SK-N-SH (cell line): ENCODE measurements around the gene STAG3. TPM values are rescaled to one million over a fixed set of nuclear protein-coding genes. Genes with fewer than 3 reads are reported as not detected.
A peak's percentile ranks its signal among the peaks of the same experiment; 100 is the strongest.
"Not testable (repeated sequence)": the region's sequence is repeated elsewhere in the genome, so short reads cannot be mapped to it uniquely, and the experiment has no call there.

Experiments used
- CTCF ChIA-PET: fragments of 300-600, 350-600 bp; formaldehyde crosslinking; extraction: SDS; loops from one replicate; lab custom pipeline; 2021; lab: Yijun Ruan, JAX
- POLR2A ChIA-PET: fragments of 350-600 bp; sonication (Branson Sonifier 250); formaldehyde crosslinking; extraction: SDS; loops from one replicate; lab custom pipeline; 2020; ENCODE audit warnings: antibody characterized with exemption, inconsistent platforms; lab: Yijun Ruan, JAX
- DNase-seq: peaks from one replicate; pipeline ENCODE4 v3.0.0; 2012
- H2AFZ ChIP-seq: fragments of 200-600 bp; sonication (generic); 2 replicates; pipeline ENCODE4 v1.8.1; 2016; ENCODE audit warnings: antibody characterized with exemption, mild to moderate bottlenecking, low read depth
- H3F3A ChIP-seq: fragments of 200-600 bp; sonication (generic); replicated peaks from 2 replicates; pipeline ENCODE3; 2016; ENCODE audit warnings: antibody characterized with exemption, mild to moderate bottlenecking; ENCODE audit not compliant: insufficient read depth
- H3K27ac ChIP-seq, 2 experiments: fragments of 200-500 bp in 1 of 2; fragments of 200-600 bp in 1 of 2; sonication (Bioruptor generic) in 1 of 2; sonication (generic), shearing (Covaris generic) in 1 of 2; 2 replicates each; pipeline versions ENCODE4 v1.5.1 to v1.6.1; 2014 to 2016; ENCODE audit warnings: low read depth in 2 of 2, inconsistent platforms in 1 of 2, low read length in 1 of 2, mild to moderate bottlenecking in 1 of 2, mixed read lengths in 1 of 2
- H3K27me3 ChIP-seq: fragments of 200-600 bp; sonication (generic), shearing (Covaris generic); 2 replicates; pipeline ENCODE4 v1.6.1; 2016; ENCODE audit warnings: mixed run types; ENCODE audit not compliant: insufficient read depth
- H3K36me3 ChIP-seq, 2 experiments: fragments of 200-500 bp in 1 of 2; fragments of 200-600 bp in 1 of 2; sonication (Bioruptor generic) in 1 of 2; sonication (generic) in 1 of 2; replicated peaks in 1 of 2; 2 replicates each; pipeline versions ENCODE3 to v1.5.1; 2014 to 2016; ENCODE audit warnings: low read length in 1 of 2, mild to moderate bottlenecking in 1 of 2; ENCODE audit not compliant: insufficient read depth in 2 of 2, control insufficient read depth in 1 of 2
- H3K4me1 ChIP-seq, 2 experiments: fragments of 200-500 bp in 1 of 2; fragments of 200-600 bp in 1 of 2; sonication (Bioruptor generic) in 1 of 2; sonication (generic), shearing (Covaris generic) in 1 of 2; 2 replicates each; pipeline versions ENCODE4 v1.5.1 to v1.6.1; 2014 to 2016; ENCODE audit warnings: low read depth in 1 of 2, low read length in 1 of 2, mixed run types in 1 of 2; ENCODE audit not compliant: insufficient read depth in 2 of 2, control insufficient read depth in 1 of 2
- H3K4me2 ChIP-seq: fragments of 200-600 bp; sonication (generic), shearing (Covaris generic); 2 replicates; pipeline ENCODE4 v1.6.1; 2017; ENCODE audit warnings: mixed run types
- H3K4me3 ChIP-seq, 2 experiments: fragments of 200-500 bp in 1 of 2; fragments of 200-600 bp in 1 of 2; sonication (Bioruptor generic) in 1 of 2; sonication (generic), shearing (Covaris generic) in 1 of 2; 2 replicates each; pipeline versions ENCODE4 v1.5.1 to v1.8.1; 2014 to 2016; ENCODE audit warnings: low read depth in 2 of 2, inconsistent platforms in 1 of 2, low read length in 1 of 2, mild to moderate bottlenecking in 1 of 2, mixed read lengths in 1 of 2, moderate library complexity in 1 of 2
- H3K79me2 ChIP-seq: fragments of 200-600 bp; sonication (generic); 2 replicates; pipeline ENCODE4 v1.8.1; 2017; ENCODE audit warnings: mild to moderate bottlenecking; ENCODE audit not compliant: insufficient read depth
- H3K9ac ChIP-seq: fragments of 200-600 bp; sonication (generic); 2 replicates; pipeline ENCODE4 v1.6.1; 2017; ENCODE audit warnings: mixed run types
- H3K9me2 ChIP-seq: fragments of 200-600 bp; sonication (generic); 2 replicates; pipeline ENCODE4 v1.6.1; 2017; ENCODE audit warnings: mixed run types
- H3K9me3 ChIP-seq: fragments of 200-600 bp; sonication (generic); 2 replicates; pipeline ENCODE4 v1.6.1; 2017; ENCODE audit warnings: mixed run types, mild to moderate bottlenecking, moderate library complexity
- H4K20me1 ChIP-seq: fragments of 200-600 bp; sonication (generic); 2 replicates; pipeline ENCODE4 v1.6.1; 2017; ENCODE audit warnings: mild to moderate bottlenecking, mixed run types; ENCODE audit not compliant: insufficient read depth
- CTCF ChIP-seq: fragments of 200-600 bp; sonication (generic); IDR thresholded peaks from 2 replicates; pipeline ENCODE4 v1.6.1; 2017; ENCODE audit warnings: antibody characterized with exemption, mild to moderate bottlenecking, moderate library complexity
- EZH2phosphoT487 ChIP-seq: fragments of 200-600 bp; sonication (generic); IDR thresholded peaks from 2 replicates; pipeline ENCODE4 v1.6.1; 2017; ENCODE audit warnings: low read depth, mixed run types, mild to moderate bottlenecking, antibody characterized with exemption, moderate library complexity, borderline replicate concordance
- FOXM1 ChIP-seq: IDR thresholded peaks from 2 replicates; pipeline ENCODE4 v1.4.0; 2012; ENCODE audit warnings: low read depth, mild to moderate bottlenecking
- IRF3 ChIP-seq: fragments of 150-350 bp; IDR thresholded peaks from 2 replicates; pipeline ENCODE4 v1.6.1; 2016; ENCODE audit warnings: mild to moderate bottlenecking, low read depth, low read length
- MXI1 ChIP-seq: IDR thresholded peaks from 2 replicates; pipeline ENCODE4 v1.6.1; 2012; ENCODE audit warnings: mild to moderate bottlenecking, low read depth, low read length, improper control_type of control experiment
- RCOR1 ChIP-seq: fragments of 150-350 bp; IDR thresholded peaks from 2 replicates; pipeline ENCODE4 v1.6.1; 2017; ENCODE audit warnings: antibody characterized with exemption, low read length
- RXRA ChIP-seq: IDR thresholded peaks from 2 replicates; pipeline ENCODE4 v1.4.0; 2012; ENCODE audit warnings: low read depth, mild to moderate bottlenecking, borderline replicate concordance
- SIN3A ChIP-seq: IDR thresholded peaks from 2 replicates; pipeline ENCODE4 v1.6.1; 2012; ENCODE audit warnings: low read depth, mild to moderate bottlenecking, low read length, moderate library complexity, borderline replicate concordance
- YY1 ChIP-seq: IDR thresholded peaks from 2 replicates; pipeline ENCODE4 v1.4.0; 2012; ENCODE audit warnings: low read depth, mild to moderate bottlenecking
- WGBS: methylation state at CpG from one replicate; pipeline ENCODE4 v1.1.6; 2017; ENCODE audit warnings: low lambda C conversion rate; 5-methylcytosine and 5-hydroxymethylcytosine counted together
- polyA plus RNA-seq, 3 experiments: library from polyadenylated mRNA; depleted of rRNA; stranded (reverse); fragments of >200 nt; gene quantifications; 2 replicates each; pipeline ENCODE4 v1.2.3, GENCODE V29; 2012

The STAG3 gene
- polyA plus RNA-seq, 1 of the 3 experiments (the other 2 are of a cell fraction): 0.10 TPM

- Histone ChIP-seq H3F3A (peaks cover 4% of the 10 kb centered on the region), H3K27me3 (no peaks in the 10 kb centered on the region), H3K4me2 (no peak overlapping the region), H3K36me3 (no peaks in the 10 kb centered on the region), H4K20me1 (no peaks in the 10 kb centered on the region), H3K9me3 (no peaks in the 10 kb centered on the region), H3K27ac (no peak overlapping the region), H2AFZ (0 out of 2 replicates have a peak overlapping the region, but pooled peaks have one; percentile 10), H3K79me2 (no peaks in the 10 kb centered on the region), H3K4me1 (peaks cover 0 to 6% of the 10 kb centered on the region in 2 experiments; a peak in 1 of 4 replicates), H3K9ac (no peak overlapping the region), H3K9me2 (no peaks in the 10 kb centered on the region), H3K4me3 (no peak overlapping the region)
- 83% methylated on average over 2 of the region's 2 CpGs for WGBS
- no peak for DNase-seq
- TF ChIP-seq FOXM1: no peak
- TF ChIP-seq IRF3: no peak
- no peak for TF ChIP-seq MXI1
- TF ChIP-seq RXRA: no peak
- no peak for TF ChIP-seq YY1
- TF ChIP-seq CTCF: no peak
- TF ChIP-seq RCOR1: no peak
- TF ChIP-seq SIN3A: no peak
- no peak for TF ChIP-seq EZH2phosphoT487
- ChIA-PET POLR2A (no interaction called here), CTCF (no interaction called here)
Observed at GRCh38 chr7:100191775-100192174, 14.1 kb downstream of the STAG3 start.

- CTCF ChIA-PET: interaction anchor here (4.7 kb wide), 1 partner anchor 60 kb away, joined by 18 read pairs; no protein-coding TSS in a partner anchor
- H3K27ac ChIP-seq, H3K27me3 ChIP-seq, H3F3A ChIP-seq, H3K4me2 ChIP-seq, POLR2A ChIA-PET, H3K4me1 ChIP-seq, H3K36me3 ChIP-seq, H3K9me3 ChIP-seq, H3K4me3 ChIP-seq, H3K79me2 ChIP-seq, DNase-seq, H2AFZ ChIP-seq, H4K20me1 ChIP-seq, H3K9ac ChIP-seq, H3K9me2 ChIP-seq: not testable (repeated sequence)
- WGBS: 85% methylated on average over 6 of the region's 6 CpGs
Observed at GRCh38 chr7:100192281-100192862, 14.7 kb downstream of the STAG3 start.
